Motor neuron (in vitro differentiated cells): ENCODE measurements around the gene XAGE3. TPM values are rescaled to one million over a fixed set of nuclear protein-coding genes. Genes with fewer than 3 reads are reported as not detected.
"Not testable (repeated sequence)": the region's sequence is repeated elsewhere in the genome, so short reads cannot be mapped to it uniquely, and the experiment has no call there.

Experiments used
- ATAC-seq, 8 experiments: fragments of 200-7000 bp; cut with Tn5 transposase; replicated peaks in 6 of 8; 2 replicates each; pipeline ENCODE4 v1.8.0; 2021; ENCODE audit warnings: mild to moderate bottlenecking in 8 of 8, moderate library complexity in 8 of 8
- H3K27ac ChIP-seq, 2 donors: fragments of 250-450 bp; sonication (Bioruptor Pico); 2 replicates each; pipeline ENCODE4 v1.9.0; 2021; ENCODE audit warnings: antibody characterized with exemption in 2 of 2, mild to moderate bottlenecking in 2 of 2, moderate library complexity in 1 of 2
- H3K4me1 ChIP-seq, 2 donors: fragments of 250-450 bp; sonication (Bioruptor Pico); replicated peaks in 1 of 2; 2 replicates each; pipeline ENCODE4 v1.6.1; 2021; ENCODE audit warnings: antibody characterized with exemption in 2 of 2, mild to moderate bottlenecking in 2 of 2, moderate library complexity in 1 of 2
- H3K4me3 ChIP-seq, 5 donors: fragments of 250-450 bp; sonication (Bioruptor Pico); 2 replicates each; pipeline ENCODE4 v1.9.0; 2021; ENCODE audit warnings: antibody characterized with exemption in 5 of 5, mild to moderate bottlenecking in 5 of 5, moderate library complexity in 4 of 5
- WGBS, 10 experiments: fragments of 450-650 bp; shearing (Covaris generic); methylation state at CpG; one replicate each; pipeline ENCODE4 v1.0.0; 2022; 5-methylcytosine and 5-hydroxymethylcytosine counted together
- in situ Hi-C, 9 experiments: fragments of 400-800 bp; cut with MboI; loops; one replicate each; pipeline ENCODE4 v1.15.0; 2021; ENCODE audit warnings: low sequenced_read_pairs in 9 of 9, low pct_unique_long_range_greater_than_20kb in 2 of 9; ENCODE audit not compliant: unreplicated experiment in 9 of 9
- total RNA-seq, 8 experiments: library from RNA; unstranded; fragments of 300-600 nt; gene quantifications; 2 replicates each; pipeline versions ENCODE4 v1.2.3 to v1.2.4, GENCODE V29; 2022

XAGE3 gene
- not detected for total RNA-seq

- in situ Hi-C loops: no loop called here
- H3K4me3 ChIP-seq: no peak within 1 kb of the TSS
- no peak for ATAC-seq
- WGBS, 10 experiments: 53 to 60% methylated on average over 1 to 2 of the region's 35 CpGs; no CpG with 5 or more reads in 8 of the 10 experiments
- no peak within 1 kb of the TSS for H3K27ac ChIP-seq
- no peaks in the 10 kb centered on the region for H3K4me1 ChIP-seq
These were observed at the start of gene XAGE3 for GRCh38 chrX:52867610-52868348. TSS of gene XAGE3 (minus strand) at chrX:52868083. CDS start at chrX:52867133, 950 bp downstream.

DNA sequence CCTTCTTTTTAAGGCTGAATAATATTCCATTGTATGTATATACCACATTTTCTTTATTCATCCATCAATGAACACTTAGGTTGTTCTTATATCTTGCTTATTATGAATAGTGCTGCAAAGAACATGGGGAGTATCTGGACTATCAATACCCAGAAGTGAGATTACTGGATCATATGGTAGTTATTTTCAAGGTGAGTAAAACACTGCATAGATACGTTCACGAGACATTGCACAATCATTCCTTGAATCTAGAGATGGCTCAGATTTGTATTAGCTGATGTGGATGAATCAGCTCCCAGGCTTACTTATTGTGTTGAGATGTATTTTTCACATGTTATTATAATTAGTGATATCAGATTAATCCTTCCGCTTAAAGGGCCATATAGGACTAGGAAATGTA, 46.8 kb upstream of the XAGE3 start:
- ATAC-seq, H3K4me1 ChIP-seq, H3K4me3 ChIP-seq, in situ Hi-C loops, H3K27ac ChIP-seq: not testable (repeated sequence)
- no CpG with 5 or more reads among the region's 3 CpGs for WGBS, 10 experiments

GRCh38 chrX:52913681-52914080, 45.8 kb upstream of the XAGE3 start:
- H3K4me3 ChIP-seq, H3K4me1 ChIP-seq, H3K27ac ChIP-seq, ATAC-seq, in situ Hi-C loops: not testable (repeated sequence)
- WGBS, 10 experiments: no CpG with 5 or more reads among the region's 9 CpGs

DNA sequence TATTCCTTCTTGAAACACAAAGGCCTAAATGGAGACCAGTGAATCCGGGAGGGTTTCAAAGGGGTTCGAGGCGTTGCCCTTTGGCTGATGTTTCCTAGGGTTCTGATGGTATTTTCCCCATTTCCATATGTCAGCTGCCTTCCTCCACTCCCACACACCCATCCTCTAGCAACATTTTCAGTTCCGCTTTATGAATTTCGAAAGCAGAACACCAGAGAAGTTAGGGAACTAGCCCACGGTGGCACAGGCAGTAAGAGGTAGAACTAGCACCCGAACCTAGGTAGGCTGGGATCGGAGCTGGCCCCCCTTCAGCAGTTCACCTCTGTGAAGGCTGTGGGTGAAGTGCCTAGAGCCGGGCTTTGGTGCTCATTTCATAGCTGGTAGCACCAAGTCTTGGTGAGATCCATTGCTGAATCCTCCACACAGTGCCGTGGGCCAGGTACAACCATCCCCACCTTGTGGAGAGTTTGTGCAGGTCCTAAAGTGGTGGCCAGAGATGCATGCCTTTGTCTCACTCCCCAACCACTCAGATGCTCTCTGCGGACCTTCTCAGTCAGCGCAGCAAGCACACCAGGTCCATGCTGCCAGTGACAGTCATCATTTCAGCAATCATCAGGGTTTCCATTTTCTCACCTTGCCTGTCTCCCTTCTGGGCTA, 41.6 kb upstream of the XAGE3 start:
- ATAC-seq, H3K4me3 ChIP-seq, H3K4me1 ChIP-seq, H3K27ac ChIP-seq, in situ Hi-C loops: not testable (repeated sequence)
- no CpG with 5 or more reads among the region's 12 CpGs for WGBS, 10 experiments

- in situ Hi-C loops, H3K4me1 ChIP-seq, H3K4me3 ChIP-seq, H3K27ac ChIP-seq, ATAC-seq: not testable (repeated sequence)
- whole genome bisulfite sequencing, 10 experiments: no CpG with 5 or more reads among the region's 17 CpGs
These were observed 40.0 kb upstream of the XAGE3 start for GRCh38 chrX:52907900-52908299.

DNA sequence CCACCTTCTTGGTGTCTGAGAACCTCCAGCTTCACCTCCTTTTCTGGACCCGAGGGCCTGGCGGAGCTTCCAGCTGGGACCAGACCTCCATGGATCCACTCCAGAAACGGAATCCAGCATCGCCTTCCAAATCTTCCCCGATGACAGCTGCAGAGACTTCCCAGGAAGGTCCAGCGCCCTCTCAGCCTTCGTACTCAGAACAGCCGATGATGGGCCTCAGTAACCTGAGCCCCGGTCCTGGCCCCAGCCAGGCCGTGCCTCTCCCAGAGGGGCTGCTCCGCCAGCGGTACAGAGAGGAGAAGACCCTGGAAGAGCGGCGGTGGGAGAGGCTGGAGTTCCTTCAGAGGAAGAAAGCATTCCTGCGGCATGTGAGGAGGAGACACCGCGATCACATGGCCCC, 39.3 kb upstream of the XAGE3 start:
- H3K4me3 ChIP-seq, H3K4me1 ChIP-seq, in situ Hi-C loops, ATAC-seq, H3K27ac ChIP-seq: not testable (repeated sequence)
- no CpG with 5 or more reads among the region's 17 CpGs for WGBS, 10 experiments

DNA sequence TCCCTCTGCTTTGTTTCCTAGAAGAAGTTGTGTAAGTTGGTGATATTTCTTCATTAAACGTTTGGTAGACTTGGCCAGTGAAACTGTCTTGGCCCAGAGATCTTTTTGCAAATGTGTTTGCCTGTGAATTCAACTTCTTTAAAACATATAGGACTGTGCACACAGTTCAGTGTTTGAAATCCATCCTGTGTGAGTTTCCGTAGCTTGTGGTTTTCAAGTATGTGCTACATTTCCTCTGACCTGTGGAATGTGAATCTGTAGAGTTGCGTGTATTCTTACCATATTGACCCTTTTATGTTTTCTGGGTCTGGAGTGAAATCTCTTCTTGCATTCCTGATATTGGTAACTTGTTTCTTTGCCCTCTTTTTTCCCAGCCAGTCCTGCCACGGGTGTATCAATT, 38.2 kb upstream of the XAGE3 start:
- ATAC-seq, H3K4me1 ChIP-seq, H3K4me3 ChIP-seq, in situ Hi-C loops, H3K27ac ChIP-seq: not testable (repeated sequence)
- WGBS, 10 experiments: no CpG with 5 or more reads among the region's 4 CpGs

DNA sequence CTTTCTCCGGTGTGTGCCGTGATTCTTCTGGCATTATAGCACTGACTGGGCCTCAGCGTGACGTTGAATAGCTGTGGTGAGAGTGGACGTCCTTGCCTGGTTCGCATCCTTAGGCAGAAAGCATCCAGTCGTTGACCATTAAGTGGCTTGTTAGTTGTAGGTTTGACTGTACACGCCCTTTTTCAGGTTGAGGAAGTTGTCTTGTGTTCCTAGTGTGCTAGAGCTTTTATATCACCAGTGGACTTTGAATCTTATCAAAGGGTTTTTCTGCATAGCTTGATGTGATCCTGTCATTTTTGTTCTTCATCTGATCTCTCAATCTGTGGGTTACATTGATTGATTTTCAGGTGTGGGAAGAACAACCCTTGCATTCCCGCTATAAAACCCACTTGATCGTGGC, 37.6 kb upstream of the XAGE3 start:
- WGBS, 10 experiments: no CpG with 5 or more reads among the region's 10 CpGs

GRCh38 chrX:52896855-52897709, 29.2 kb upstream of the XAGE3 start, which contains the start of gene FAM156B:
TSS of gene FAM156B (plus strand) at chrX:52897330. CDS start at chrX:52907226, 9,896 bp downstream.
- H3K4me3 ChIP-seq, H3K4me1 ChIP-seq, H3K27ac ChIP-seq, in situ Hi-C loops: not testable (repeated sequence)
- peak; percentile 74 to 93 (median 90) for ATAC-seq
- no CpG with 5 or more reads among the region's 92 CpGs for WGBS, 10 experiments

More for the DNA sequence above, 37.6 kb upstream of the XAGE3 start:
- H3K27ac ChIP-seq, H3K4me3 ChIP-seq, H3K4me1 ChIP-seq, in situ Hi-C loops, ATAC-seq: not testable (repeated sequence)

DNA sequence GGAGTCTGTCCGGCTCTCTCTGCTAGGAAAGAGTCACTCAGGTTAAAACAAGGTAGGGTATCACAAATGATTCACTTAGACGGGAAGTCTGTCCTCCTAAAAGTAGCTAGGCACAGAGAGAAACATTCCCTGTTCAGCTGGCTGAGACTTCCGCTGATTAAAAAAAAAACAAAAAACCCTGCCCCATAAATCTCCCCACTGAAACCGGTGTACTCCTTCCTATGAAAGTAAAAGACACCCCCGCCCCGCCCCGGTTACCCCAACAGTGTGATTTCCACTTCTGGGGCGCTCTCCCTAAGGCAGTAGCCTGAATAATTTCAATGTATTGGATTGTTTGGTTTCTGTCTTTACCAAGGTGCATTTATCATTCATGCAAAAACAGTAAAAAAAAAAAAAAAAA, 28.6 kb upstream of the XAGE3 start:
- H3K27ac ChIP-seq, H3K4me3 ChIP-seq, H3K4me1 ChIP-seq, in situ Hi-C loops: not testable (repeated sequence)
- peak in 5 of 8 experiments; percentile 1 to 14 (median 4) for ATAC-seq
- no CpG with 5 or more reads among the region's 8 CpGs for WGBS, 10 experiments

GRCh38 chrX:52888090-52888489, 20.2 kb upstream of the XAGE3 start:
- in situ Hi-C loops, ATAC-seq, H3K4me1 ChIP-seq, H3K27ac ChIP-seq, H3K4me3 ChIP-seq: not testable (repeated sequence)
- no CpG with 5 or more reads among the region's 9 CpGs for WGBS, 10 experiments

DNA sequence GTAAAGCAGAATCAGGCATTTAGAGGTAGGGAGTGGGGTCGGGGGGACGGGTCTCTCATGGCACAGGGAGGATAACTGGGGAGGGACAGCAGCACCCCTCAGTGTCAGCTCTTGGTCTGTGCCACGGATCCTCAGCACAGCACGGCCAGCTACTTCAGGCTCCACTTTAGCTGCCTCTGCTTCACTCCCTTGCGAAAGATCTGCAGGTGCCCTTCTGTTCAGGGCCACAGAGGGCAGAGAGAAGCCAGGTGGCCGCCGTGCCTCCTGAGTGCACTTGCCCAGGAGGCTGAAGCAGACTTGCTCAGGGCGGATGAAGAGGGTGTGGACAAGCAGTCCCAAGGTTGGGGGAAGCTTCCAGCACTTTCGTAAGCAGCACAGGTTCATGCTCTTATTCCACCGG, 19.6 kb upstream of the XAGE3 start:
- H3K4me1 ChIP-seq, in situ Hi-C loops, ATAC-seq, H3K4me3 ChIP-seq, H3K27ac ChIP-seq: not testable (repeated sequence)
- no CpG with 5 or more reads among the region's 10 CpGs for WGBS, 10 experiments

DNA sequence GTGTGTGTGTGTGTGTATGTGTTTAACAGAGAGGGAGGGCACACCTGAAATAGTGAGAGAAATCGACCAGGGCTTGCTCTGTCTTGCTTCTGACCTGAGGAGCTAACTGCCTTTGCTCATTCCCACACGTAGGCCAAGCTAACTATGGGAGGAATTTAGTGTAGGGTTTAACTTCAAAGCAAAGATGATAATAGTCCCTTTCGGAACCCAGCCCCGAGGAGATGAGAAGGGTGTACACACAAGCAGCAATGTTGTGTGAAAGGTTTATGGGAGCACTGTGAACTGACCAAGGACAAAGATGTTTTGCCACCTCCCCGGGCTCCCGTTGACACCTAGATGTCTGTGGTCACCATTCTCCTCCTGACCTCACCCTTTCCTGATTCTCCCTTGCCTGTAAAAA, 8.5 kb upstream of the XAGE3 start:
- H3K4me3 ChIP-seq, H3K4me1 ChIP-seq, ATAC-seq, H3K27ac ChIP-seq, in situ Hi-C loops: not testable (repeated sequence)
- no CpG with 5 or more reads among the region's 6 CpGs for WGBS, 10 experiments
